Measurements from ENCODE around the gene AVP. TPM values are rescaled to one million over a fixed set of nuclear protein-coding genes. Genes with fewer than 3 reads are reported as not detected.
A peak's percentile ranks its signal among the peaks of the same experiment; 100 is the strongest.

Gene AVP
- total and polyA plus RNA-seq, 2 of the 13 experiments (the other 11 are each of a cell fraction or from before 2014, with no cell fraction given), result 0.12 TPM; not detected in 1

- TF ChIP-seq XBP1 (CRISPR knock-in tag; IDR thresholded peaks at IDR 0.05) (no peak), CREBL2 (CRISPR knock-in tag; IDR thresholded peaks at IDR 0.05; ENCODE audit: borderline replicate concordance) (no peak), GATAD1 (CRISPR knock-in tag; IDR thresholded peaks at IDR 0.05) (0 out of 2 replicates have a peak, but pooled peaks have one; percentile 17), KAT2B (IDR thresholded peaks at IDR 0.05; ENCODE audit: borderline replicate concordance, low read depth, low read length) (no peak), KDM5B (CRISPR knock-in tag; IDR thresholded peaks at IDR 0.05; ENCODE audit: borderline replicate concordance) (peak; percentile 53; the same call in 1 of the 2 replicates), EP300 (IDR thresholded peaks at IDR 0.05; ENCODE audit: low read depth in 2 of 2, low read length in 2 of 2) (peak in 1 of 2 experiments; percentile 11; a peak in 1 of 4 replicates), EP300 (CRISPR knock-in tag; IDR thresholded peaks at IDR 0.05; ENCODE audit: borderline replicate concordance) (no peak), CHCHD3 (CRISPR knock-in tag; IDR thresholded peaks at IDR 0.05) (no peak), RARG (CRISPR knock-in tag; IDR thresholded peaks at IDR 0.05; ENCODE audit: low read depth) (no peak), BHLHE40 (IDR thresholded peaks at IDR 0.05; ENCODE audit: low read length) (peak; percentile 88), SOX6 (IDR thresholded peaks at IDR 0.05) (no peak), SOX6 (CRISPR knock-in tag; IDR thresholded peaks at IDR 0.05) (peak; percentile 36; the same call in 1 of the 2 replicates), SKI (IDR thresholded peaks at IDR 0.05; ENCODE audit: partially characterized antibody) (peak; percentile 90), HNF4A (CRISPR knock-in tag; IDR thresholded peaks at IDR 0.05) (peak; percentile 68), ZNF431 (CRISPR knock-in tag; IDR thresholded peaks at IDR 0.05; ENCODE audit: borderline replicate concordance, low read depth) (no peak), ZNF225 (CRISPR knock-in tag; IDR thresholded peaks at IDR 0.05) (peak; percentile 19; the same call in 1 of the 2 replicates), RARA (CRISPR knock-in tag; IDR thresholded peaks at IDR 0.05) (peak; percentile 89), IRF2 (CRISPR knock-in tag; IDR thresholded peaks at IDR 0.05) (no peak), MAX (IDR thresholded peaks at IDR 0.05) (no peak), MTERF4 (CRISPR knock-in tag; IDR thresholded peaks at IDR 0.05) (no peak), BCL6 (CRISPR knock-in tag; IDR thresholded peaks at IDR 0.05) (peak; percentile 55; the same call in 1 of the 2 replicates), TARDBP (CRISPR knock-in tag; IDR thresholded peaks at IDR 0.05) (0 out of 2 replicates have a peak, but pooled peaks have one; percentile 39), GABPB1 (CRISPR knock-in tag; IDR thresholded peaks at IDR 0.05) (0 out of 2 replicates have a peak, but pooled peaks have one; percentile 30), NR2F1 (CRISPR knock-in tag; IDR thresholded peaks at IDR 0.05) (peak; percentile 79 to 88), ZSCAN25 (CRISPR knock-in tag; IDR thresholded peaks at IDR 0.05) (no peak), RXRA (CRISPR knock-in tag; IDR thresholded peaks at IDR 0.05) (peak; percentile 89), ZNF572 (CRISPR knock-in tag; IDR thresholded peaks at IDR 0.05) (no peak), REPIN1 (CRISPR knock-in tag; IDR thresholded peaks at IDR 0.05; ENCODE audit: borderline replicate concordance, low read depth) (0 out of 2 replicates have a peak, but pooled peaks have one; percentile 28), ZFP41 (CRISPR knock-in tag; IDR thresholded peaks at IDR 0.05; ENCODE audit: borderline replicate concordance) (no peak)
Observed at GRCh38 chr20:3080939-3081388, 3.6 kb downstream of the AVP start (continued).

All from HepG2 (cell line).